Limb (tissue), 2 donors: ENCODE measurements around the gene SMARCE1.

Experiments
- DNase-seq, 2 donors: peaks; one replicate each; pipeline ENCODE4 v3.0.0-alpha.2; 2016; ENCODE audit errors: extremely low spot score in 2 of 2

SMARCE1 gene

DNA sequence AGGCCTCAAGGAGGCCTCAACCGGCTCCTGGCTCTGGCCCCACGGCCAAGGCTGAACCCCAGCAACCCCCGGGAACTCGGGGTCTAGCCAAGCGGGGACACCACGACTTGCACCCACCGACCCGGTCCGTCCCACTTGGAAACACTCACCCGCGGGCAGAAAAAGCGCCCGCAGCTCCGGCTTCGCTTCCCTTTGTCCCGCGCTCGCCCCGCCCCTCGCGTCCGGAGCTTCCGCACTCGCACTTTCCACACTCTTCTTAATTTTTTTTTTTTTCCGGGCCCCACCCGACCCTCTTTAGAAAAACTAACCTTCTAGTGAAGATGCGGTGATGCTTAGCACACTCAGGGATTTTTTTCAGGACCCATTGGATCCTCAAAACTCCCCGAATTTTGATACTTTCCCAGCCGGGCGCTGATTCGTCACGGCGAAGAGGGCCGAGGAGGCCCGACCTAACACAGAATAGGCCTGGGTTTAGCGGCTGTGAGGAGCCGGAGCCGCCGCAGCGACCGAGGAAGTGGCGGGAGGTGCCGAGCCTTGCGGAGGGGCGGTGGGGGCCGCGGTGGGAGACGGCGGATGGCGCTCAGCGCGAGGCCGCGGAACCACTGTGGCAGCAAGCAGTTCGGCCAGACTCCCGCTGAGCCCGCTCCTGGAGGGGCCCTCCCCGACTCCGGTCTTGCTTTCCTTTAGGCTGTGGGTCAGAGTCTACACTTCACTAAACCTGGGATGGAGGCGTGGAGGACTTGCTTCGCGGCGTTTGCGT, at the start of gene SMARCE1:
Gene SMARCE1 (minus strand): TSS at position 195 of the 760 bp plus-strand sequence. CDS start 2,016 bp downstream, outside the sequence.
- peak; percentile 64 to 89 for DNase-seq

DNA sequence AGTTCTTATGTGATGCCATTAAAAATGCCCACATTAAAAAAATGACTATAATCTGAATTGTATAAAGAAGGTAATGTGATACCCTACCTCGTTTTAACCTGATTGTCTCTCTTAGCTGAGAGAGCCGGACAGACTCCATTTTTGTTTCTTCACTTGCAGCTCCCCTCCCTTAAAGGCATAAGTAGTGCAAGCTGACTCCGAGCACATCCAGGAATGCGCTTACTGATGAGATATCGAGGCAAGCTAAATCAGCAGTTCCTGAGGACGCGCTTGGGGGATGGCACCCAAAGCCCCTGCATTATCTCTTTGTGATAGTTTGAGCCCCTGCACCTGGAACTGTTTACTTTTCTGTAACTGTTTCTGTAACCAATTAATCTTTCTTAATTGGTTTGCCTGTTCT, 49.7 kb upstream of the SMARCE1 start:
- no peak for DNase-seq

DNA sequence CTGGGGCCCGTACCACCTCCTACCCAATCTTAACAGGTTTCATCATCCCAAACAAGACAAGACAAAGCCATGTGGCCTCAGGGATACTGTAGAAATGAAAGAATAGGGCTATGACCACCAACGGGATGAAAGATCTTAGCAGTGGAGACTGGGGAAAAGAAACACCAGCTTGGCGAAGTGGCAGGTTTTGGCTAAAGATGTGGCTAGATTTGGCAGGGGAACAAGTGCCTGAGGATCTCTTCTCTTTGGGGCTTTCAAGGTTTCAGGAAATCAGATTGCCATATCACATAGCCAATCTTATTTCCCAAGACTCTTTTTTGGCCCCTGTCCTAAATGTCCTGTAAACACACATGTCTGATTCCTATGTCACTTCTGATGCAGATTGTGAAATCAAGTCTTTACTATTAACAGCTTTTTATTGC, 49.0 kb upstream of the SMARCE1 start:
- no peak for DNase-seq

DNA sequence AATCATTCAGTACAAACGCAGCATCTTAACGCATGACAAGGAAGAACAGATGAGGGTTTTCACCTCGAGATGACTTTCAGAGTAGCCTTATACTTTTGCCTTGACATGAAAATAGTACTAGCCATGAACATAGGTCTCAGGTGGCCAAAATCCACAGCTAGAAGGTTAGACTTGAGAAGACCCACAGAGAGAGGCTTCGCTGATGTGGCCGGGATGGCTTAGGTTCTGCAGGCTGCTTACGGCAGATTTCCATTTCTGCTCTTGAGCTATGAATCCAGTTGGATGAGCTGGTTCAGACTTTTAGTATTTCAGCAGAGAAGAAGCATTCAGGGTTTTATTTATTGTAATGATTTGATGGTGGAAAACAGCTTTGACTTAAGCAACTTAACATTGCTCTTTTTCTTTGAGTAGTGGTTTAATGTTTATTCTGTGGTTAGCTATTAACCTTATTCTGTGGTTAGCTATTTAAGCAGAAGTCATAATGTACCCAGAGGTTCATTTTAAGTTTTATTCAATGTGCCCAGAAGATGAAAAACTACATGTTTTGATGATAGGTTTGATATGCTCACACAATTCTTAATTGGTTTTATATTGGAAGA, 48.4 kb upstream of the SMARCE1 start:
- no peak for DNase-seq

DNA sequence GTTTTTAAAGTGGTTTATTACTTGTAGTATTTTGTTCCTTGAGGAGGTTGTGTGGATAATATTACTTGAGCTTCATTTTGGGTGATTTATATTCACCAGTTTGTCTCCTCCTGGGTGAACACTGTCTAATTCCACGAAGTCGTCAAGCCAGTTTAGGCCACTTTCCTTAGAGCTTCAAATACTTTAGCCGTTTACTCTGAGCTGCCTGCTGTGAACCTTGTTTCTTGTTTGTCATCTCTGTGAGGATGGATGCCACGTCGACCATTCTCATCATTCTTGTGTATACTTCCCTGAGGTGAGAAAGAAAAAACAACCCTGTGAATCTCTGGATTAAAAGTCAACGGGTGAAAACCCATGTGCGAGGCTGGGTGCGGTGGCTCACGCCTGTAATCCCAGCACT, 47.0 kb upstream of the SMARCE1 start:
- no peak for DNase-seq

DNA sequence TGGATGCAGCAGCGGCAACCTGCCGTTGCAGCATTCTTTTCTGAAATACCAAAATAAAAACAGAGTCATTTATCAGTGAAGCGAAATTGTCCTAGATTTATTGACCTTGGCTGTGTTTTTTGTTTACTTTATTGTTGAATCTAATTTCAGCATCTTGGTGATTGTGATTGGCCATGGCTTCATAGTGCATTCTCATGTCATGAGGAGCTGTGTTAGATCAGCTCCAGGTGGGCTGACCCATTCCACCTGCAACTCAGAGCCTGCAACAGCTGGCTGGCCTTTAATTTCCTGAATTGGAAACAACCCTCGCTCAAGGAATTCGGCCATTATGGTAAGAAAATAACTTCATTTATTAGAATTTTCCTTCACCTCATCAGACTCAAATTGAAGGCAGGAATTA, 39.5 kb upstream of the SMARCE1 start:
- DNase-seq = no peak

DNA sequence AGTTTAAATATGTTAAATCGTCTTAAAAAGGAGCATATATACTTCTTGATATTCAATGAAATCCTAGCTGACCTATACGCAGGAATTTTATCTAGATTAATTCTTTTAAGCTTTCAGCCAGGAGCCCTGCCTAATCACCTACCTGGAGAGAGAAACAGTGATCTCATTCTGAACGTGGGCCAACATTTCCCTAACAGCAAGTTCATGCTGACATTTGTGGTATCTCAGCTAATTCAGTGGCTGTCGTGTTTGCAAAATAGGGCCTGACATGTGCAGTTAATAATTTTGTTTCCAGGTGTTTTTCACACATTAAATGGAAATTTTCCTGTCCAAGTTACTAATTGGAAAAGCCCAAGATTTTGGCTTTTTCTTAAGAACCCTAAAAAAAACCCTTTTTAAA, 38.6 kb upstream of the SMARCE1 start:
- no peak for DNase-seq

DNA sequence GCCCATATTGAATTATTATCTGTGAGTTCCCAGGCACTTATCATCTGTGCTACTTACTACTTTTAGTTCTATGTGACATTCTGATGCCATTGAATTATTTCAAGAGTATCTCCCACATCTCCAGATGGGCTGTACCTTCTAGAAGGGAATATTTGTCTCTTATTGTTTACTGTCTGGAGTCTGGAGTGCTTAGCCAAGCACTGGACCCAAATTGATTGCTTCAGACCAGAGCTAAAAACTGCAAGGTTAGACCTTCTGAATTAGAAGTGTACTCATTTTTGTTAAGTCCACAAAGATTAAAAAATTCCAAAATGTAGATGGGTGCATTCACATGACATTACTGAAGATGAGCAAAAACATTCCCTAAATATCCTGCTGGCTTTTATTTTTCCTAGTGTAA, 33.4 kb upstream of the SMARCE1 start:
- no peak for DNase-seq

DNA sequence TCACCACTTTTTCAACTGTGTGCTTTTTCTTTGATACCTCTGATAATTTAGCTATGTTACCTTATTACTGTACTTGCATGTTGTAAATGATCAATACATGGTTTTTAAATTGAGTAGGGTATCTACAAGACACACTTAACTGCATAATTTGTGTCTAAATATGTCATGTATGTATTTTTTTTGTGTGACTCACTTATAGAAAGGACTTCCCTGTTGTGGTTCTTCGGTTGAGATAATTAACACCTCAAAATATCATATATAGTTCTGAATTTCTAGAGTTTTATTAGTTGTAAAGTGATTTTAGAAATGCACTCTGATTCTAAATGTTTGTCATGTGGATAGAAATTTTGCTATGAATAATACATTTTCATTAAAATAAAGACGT, 31.9 kb upstream of the SMARCE1 start:
- DNase-seq = no peak

DNA sequence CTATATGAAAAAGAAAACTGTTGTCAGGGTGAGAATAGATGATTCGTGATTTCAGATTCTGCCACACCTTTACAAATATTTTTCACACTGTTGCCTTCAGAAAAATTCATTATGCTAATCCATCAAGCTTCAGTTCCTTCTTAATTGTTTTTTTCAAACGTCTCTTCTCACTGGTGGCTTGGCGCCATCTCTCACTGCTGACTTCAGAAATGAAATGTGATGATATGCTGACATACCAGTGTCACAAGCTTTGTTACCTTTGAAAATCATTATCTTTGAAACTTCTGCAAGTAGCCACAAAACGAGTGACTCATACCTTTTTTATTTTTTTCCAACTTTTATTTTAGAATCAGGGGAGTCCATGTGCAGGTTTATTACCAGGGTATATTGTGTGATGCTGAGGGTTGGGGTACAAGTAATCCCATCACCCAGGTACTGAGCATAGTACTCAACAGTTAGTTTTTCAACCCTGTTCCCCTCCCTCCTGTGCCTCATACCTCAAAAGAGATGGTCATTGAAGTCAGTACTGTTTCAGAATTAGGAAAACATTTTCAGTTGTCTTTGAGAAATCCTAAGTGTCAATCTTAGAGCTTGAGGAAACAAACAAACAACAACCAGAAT, 31.4 kb upstream of the SMARCE1 start:
- DNase-seq = no peak

DNA sequence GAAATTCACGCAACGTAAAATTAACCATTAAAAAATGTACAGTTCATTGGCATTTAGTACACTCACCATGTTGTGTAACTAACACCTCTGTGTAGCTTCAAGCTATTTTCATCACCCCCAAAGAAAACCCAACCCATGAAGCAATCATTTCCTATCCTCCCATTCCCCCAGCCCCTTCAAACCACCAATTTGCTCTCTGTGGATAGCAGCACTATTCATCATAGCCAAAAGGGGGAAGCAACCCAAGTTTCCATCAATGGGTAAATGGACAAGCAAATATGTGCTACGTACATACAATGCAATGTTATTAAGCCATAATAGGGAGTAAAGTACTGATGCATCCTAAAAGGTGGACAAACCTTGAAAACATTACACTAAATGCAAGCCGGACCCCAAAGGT, 28.3 kb upstream of the SMARCE1 start:
- DNase-seq = no peak

DNA sequence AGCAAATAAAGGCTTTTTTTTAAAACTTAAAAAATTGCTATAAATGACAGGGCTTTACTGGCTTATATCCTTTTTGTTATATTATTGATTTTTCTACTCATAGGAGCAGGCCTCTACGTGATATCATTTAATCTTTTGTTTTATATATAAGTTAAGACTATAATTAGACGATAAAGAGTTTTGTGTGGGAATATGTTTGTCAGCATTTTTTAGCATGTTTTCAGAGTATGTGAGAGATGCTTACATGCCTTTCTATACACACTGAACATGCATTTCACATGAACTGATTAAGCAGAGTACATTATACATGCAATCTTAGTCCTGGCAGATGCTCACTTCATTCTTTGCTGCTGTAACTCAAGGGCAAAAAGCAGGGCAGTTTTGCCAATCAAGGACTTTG, 25.0 kb upstream of the SMARCE1 start:
- DNase-seq = no peak

DNA sequence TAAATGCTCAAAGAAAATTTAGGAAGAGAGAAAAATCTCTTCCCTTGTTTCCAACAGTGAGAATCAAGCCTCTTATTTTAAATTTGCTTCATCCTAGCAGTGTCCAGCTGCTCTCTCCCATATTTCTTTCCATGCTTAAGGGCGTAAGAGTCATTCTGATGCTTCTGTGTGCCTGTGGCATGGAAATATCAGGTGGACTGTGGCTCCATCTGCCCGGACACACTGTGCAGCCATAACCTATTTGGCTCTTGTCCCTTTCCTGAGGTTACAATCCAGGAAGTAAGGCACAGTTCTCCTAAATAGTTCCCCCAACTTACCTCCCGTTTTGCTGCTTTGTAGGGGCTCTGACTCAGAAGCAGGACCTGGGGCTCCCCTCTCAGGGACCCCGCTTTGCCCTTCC, 23.7 kb upstream of the SMARCE1 start:
- no peak for DNase-seq

DNA sequence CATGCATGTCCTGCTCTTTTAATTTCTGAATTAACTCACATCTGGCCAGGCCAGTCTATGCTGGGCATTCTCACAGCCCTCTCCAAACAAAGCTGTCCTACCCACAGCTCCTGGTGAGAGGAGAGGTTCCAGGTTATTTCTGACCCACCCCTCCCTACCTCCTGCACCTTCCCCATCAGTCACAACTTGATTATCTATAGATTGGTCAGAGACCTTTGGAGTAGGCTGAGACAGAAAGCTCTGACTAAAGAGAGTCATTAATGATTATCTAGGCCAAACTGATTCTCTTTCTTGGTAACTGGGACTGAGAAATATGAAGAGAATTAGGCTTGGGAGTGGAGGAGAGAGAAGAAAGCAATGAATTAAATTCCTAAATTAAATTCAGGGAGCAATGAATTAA, 18.7 kb upstream of the SMARCE1 start:
- no peak for DNase-seq

DNA sequence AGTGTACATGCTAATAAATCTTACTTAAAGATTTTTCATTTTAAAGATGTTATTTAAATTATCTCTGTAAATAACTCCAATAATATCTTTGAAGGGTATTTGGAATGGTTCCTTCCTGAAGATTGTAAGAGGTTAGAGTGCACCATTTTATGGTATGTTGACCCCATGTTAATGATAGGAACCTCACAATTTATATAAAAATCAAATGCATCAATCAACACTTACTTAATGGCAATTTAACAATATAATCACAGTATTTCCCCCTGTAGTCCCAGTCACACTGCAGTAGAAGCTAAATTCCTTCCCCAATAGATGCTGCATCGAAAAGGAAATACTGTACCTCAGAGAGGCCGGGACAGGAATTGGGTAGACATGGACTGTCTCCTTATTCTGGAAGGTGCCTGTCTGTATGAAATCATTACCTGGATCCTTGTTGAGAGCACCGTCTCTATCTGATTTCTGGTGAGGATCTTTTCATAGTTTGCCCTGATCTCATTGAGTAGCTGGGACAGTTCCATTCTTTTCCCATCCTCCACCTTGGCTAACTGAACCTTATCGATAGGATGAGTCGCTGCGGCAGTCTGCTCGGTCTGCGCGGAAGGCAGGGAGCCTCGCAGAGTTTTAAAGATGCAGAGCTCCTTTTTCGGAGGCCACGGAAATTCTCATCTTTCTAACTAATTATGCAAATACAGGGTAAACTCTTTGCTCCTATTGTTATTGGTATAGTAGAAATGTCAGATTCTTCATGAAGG, 17.1 kb upstream of the SMARCE1 start, which contains the start of gene KRT222:
Gene KRT222 (minus strand): TSS at position 596 of the 752 bp plus-strand sequence. CDS start 78 bp downstream, at position 518.
- no peak for DNase-seq

DNA sequence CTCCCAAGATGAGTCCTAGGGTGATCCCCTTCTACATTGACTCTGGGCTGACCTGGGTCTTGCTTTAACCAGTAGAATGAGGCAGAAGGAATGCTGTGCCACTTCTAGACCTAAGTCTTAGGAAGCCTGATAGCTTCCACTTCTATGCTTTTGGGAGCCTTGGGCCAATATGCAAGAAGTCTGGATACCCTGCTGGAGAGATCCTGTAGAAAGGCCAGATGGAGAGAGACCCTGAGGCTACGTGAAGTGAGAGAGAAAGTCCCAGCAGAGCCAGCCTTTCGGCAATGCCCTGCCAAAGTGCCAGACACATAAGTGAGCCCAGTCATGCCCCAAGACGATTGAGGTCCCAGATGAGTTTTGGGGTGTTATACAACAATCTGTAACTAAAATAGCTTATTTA, 15.6 kb upstream of the SMARCE1 start:
- DNase-seq = no peak

DNA sequence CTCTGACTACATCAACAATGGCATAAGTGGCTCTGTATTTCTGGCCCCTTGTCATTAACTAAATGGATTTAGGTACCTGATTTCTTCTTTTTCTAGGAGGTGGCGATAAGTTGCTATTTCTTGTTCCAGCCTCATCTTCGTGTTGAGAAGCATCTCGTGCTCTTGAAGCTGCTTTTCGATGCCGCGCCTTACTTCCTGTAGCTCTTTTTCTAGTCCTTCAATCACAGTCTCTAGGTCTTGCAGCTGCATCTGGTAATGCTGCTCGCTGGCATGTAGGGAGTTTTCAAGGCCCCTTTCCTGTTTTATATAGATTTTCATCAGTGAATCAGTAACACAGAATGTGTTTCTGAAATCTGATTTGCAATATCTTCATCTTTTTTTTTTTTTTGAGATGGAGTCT, 12.3 kb upstream of the SMARCE1 start:
- no peak for DNase-seq

DNA sequence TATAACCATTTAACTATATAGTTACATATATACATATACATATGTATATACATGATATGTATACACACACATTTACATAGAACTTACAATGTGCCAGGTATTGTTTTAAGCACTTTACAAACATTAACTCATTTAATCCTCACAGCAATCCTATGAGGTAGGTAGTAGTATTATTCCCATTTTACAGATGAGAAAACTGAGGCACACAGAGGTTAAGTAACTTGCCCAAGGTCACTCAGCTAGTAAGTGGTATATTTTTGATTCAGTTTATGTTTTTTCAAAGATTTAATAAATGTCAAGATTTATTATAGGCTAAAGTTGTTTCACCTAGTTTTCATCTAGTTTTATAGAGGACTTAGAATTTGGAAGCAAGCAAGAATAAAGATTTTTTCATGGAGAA, 10.8 kb upstream of the SMARCE1 start:
- no peak for DNase-seq

DNA sequence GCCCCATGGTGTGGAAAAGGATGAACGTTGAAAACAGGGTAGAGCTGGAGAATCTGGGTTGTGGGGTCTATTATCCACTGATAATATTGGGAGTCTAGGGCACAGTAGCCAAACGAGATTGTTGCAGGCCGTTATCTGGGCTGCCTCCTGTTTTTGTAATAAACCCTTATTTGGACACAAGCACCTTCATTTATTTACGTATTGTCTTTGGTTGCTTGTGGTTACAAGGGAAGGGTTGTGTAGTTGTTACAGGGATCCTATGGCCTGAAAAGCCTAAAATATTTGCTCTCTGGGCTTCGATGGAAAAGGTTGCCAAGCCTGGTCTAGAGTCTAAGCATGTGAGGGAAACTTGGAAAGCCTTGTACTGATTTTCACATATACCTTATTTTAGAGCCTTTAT, 4.3 kb upstream of the SMARCE1 start:
- DNase-seq = no peak

DNA sequence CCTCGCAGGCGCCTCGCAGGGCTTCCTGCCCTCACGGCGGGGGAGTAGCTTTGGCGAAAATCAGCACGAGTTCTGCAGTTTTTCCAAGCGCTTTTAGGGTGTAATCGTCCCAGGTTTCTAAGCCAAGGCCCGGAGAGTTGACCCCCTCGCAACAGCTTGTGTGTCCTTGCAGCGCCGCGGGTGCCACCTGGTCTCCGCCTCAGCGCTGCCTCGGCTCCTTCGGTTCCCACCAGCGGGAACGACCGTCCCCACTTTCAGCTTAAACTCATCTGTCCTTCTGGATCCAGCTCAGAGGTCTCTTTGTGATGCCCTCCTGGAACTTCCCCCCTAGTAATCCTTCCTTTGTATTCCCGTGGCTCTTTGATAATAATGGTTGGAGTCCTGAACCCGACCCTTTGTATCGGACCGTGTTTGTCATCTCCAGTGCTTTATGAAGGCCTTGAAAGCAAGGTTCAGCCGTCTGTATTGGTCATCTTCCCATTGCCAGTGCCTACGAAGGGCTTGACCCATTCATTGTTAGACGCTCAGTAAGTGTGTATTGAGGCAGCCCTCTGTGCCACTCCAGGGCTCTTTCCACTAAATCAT, 858 bp upstream of the SMARCE1 start:
- DNase-seq = peak in 1 of 2 donors; percentile 30

DNA sequence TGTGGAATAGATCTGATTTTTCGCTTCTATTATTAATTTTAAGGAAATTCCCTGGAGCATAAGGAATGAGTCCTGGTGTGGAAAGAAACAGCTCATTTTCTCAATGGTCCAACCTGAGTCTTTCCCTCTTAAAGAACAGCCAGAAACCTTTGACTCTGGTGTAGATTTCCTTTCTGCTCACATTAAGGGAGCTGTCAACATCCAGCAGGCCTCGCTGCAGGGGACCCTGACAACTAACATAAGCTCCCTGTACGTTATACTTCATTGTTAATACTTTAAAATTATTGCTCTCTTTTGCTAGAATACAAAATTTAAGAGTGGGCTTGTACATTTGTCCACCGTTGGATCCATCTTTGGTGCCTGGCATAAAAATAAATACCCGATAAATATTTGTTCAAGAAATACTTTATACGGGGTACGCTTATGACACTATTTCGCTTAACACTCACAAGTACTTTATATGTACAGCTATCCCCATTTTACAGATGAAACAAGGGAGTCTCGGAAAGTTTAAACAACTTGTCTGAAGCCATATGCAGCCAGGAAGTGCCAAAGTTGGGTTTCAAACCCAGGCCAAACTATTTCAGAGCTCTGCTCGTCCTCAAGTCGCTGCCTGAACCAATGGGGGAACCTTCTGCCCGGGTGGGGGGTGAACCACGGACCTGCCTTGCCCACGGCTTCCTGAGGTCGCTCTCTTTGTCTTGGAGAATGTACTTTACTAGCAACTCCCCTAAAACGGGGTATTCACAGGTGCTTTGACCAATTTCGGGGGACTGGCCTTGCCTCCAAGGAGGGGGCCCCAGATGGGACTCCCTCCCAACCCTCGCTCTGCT, 611 bp downstream of the SMARCE1 start:
- peak in 1 of 2 donors; percentile 19 for DNase-seq
